M059J (cell line): ENCODE data around the gene TMEM256. TPM values are rescaled to one million over a fixed set of nuclear protein-coding genes. Genes with fewer than 3 reads are reported as not detected.
A peak's percentile ranks its signal among the peaks of the same experiment; 100 is the strongest.

Experiments used
- DNase-seq: peaks from one replicate; pipeline ENCODE4 v3.0.0-alpha.2; 2012; ENCODE audit warnings: low read depth
- total RNA-seq: library from RNA; depleted of rRNA; stranded (reverse); fragments of >200 nt; shearing (Covaris generic); gene quantifications from 2 replicates; pipeline ENCODE4 v1.2.3, GENCODE V29; 2014

TMEM256 gene
- total RNA-seq, 1 experiment from 2014 or later, result 122 TPM

GRCh38 chr17:7408252-7408727, 4.4 kb upstream of the TMEM256 start:
- DNase-seq, result no peak

- DNase-seq, result no peak
These were observed 3.8 kb upstream of the TMEM256 start, which contains the start of gene NLGN2 for GRCh38 chr17:7407485-7408251. Gene NLGN2 (plus strand): TSS chr17:7407845. CDS start chr17:7408256, 411 bp downstream.

- DNase-seq, result no peak
These were observed 3.2 kb upstream of the TMEM256 start for GRCh38 chr17:7407082-7407481.

- no peak for DNase-seq
These were observed 2.4 kb upstream of the TMEM256 start for GRCh38 chr17:7406235-7406825.

- DNase-seq, result no peak
These were observed 1.7 kb upstream of the TMEM256 start for GRCh38 chr17:7405350-7406234.

GRCh38 chr17:7404737-7405349, 946 bp upstream of the TMEM256 start:
- DNase-seq, result peak; percentile 26

GRCh38 chr17:7403727-7403976, 245 bp downstream of the TMEM256 start:
- DNase-seq, result peak; percentile 76

- no peak for DNase-seq
These were observed 712 bp downstream of the TMEM256 start for GRCh38 chr17:7403043-7403726.

GRCh38 chr17:7398612-7399011, 5.3 kb downstream of the TMEM256 start:
- DNase-seq, result no peak

- no peak for DNase-seq
These were observed 7.8 kb downstream of the TMEM256 start for GRCh38 chr17:7396147-7396546.

- peak; percentile 77 for DNase-seq
These were observed 9.3 kb downstream of the TMEM256 start, which contains the start of gene PLSCR3 for GRCh38 chr17:7394452-7395191. Gene PLSCR3 (minus strand): TSS chr17:7394525. CDS start chr17:7394110, 415 bp downstream.

- peak; percentile 31 for DNase-seq
These were observed 10.1 kb downstream of the TMEM256 start for GRCh38 chr17:7393613-7394451.

- DNase-seq, result no peak
These were observed 10.9 kb downstream of the TMEM256 start for GRCh38 chr17:7392696-7393612.

GRCh38 chr17:7391307-7391706, 12.6 kb downstream of the TMEM256 start:
- no peak for DNase-seq

- DNase-seq, result no peak
These were observed 13.7 kb downstream of the TMEM256 start for GRCh38 chr17:7389924-7390910.

GRCh38 chr17:7388856-7389255, 15.0 kb downstream of the TMEM256 start:
- DNase-seq, result no peak

GRCh38 chr17:7384489-7385081, 19.3 kb downstream of the TMEM256 start:
- no peak for DNase-seq
